HT1080 (cell line): ENCODE data around the gene SPATS1. TPM values are rescaled to one million over a fixed set of nuclear protein-coding genes. Genes with fewer than 3 reads are reported as not detected.

Experiments used
- DNase-seq: peaks from one replicate; pipeline ENCODE4 v3.0.0-alpha.2; 2015; ENCODE audit warnings: low read depth
- total RNA-seq: library from RNA; depleted of rRNA; stranded (reverse); fragments of >200 nt; shearing (Covaris generic); gene quantifications from 2 replicates; pipeline ENCODE4 v1.2.3, GENCODE V29; 2014; rRNA removed

Gene SPATS1
- total RNA-seq, 1 experiment from 2014 or later: not detected

GRCh38 chr6:44386364-44386928, 44.0 kb downstream of the SPATS1 start:
- no peak for DNase-seq

- DNase-seq: peak; percentile 9
Measured at GRCh38 chr6:44386929-44387345, 44.5 kb downstream of the SPATS1 start.

- peak; percentile 99 for DNase-seq
Measured at GRCh38 chr6:44387346-44388134, 45.1 kb downstream of the SPATS1 start, which contains the start of gene CDC5L. TSS of gene CDC5L (plus strand) at chr6:44387706. CDS start at chr6:44387824, 118 bp downstream.

- DNase-seq: no peak
Measured at GRCh38 chr6:44388135-44388487, 45.7 kb downstream of the SPATS1 start.

GRCh38 chr6:44388887-44389286, 46.4 kb downstream of the SPATS1 start:
- DNase-seq: no peak

- no peak for DNase-seq
Measured at GRCh38 chr6:44390158-44390683, 47.8 kb downstream of the SPATS1 start.

Other genes with a start within 250 kb of the SPATS1 start
- gene MRPL14, start 215.2 kb upstream of the SPATS1 start, total RNA-seq: 98.1 and 172 TPM in 2 replicates
- 14.1 and 19.1 TPM in 2 replicates for gene TMEM63B, start 215.1 kb upstream of the SPATS1 start, total RNA-seq
- gene CAPN11, start 183.8 kb upstream of the SPATS1 start, total RNA-seq: not detected in 2 replicates
- not detected in 2 replicates for gene MYMX, start 125.7 kb upstream of the SPATS1 start, total RNA-seq
- gene SLC29A1, start 119.1 kb upstream of the SPATS1 start, total RNA-seq: 55.2 and 78.8 TPM in 2 replicates
- 1,711 and 1,925 TPM in 2 replicates for gene HSP90AB1, start 95.5 kb upstream of the SPATS1 start, total RNA-seq
- gene SLC35B2, start 85.1 kb upstream of the SPATS1 start, total RNA-seq: 123 and 127 TPM in 2 replicates
- 11.4 and 12.5 TPM in 2 replicates for gene NFKBIE, start 77.1 kb upstream of the SPATS1 start, total RNA-seq
- not detected in 2 replicates for gene TMEM151B, start 72.2 kb upstream of the SPATS1 start, total RNA-seq
- 17.4 and 20.2 TPM in 2 replicates for gene AARS2, start 29.3 kb upstream of the SPATS1 start, total RNA-seq
- 22.6 and 23.5 TPM in 2 replicates for gene CDC5L, start 45.1 kb downstream of the SPATS1 start, total RNA-seq